Activated T-helper 17 cell treated with anti-CD3 and anti-CD28 coated beads, Interleukin-2, amount 50 U/mL, for 72 hours (primary cell): ENCODE results near the gene DFFA. TPM values are rescaled to one million over a fixed set of nuclear protein-coding genes. Genes with fewer than 3 reads are reported as not detected.
A peak's percentile ranks its signal among the peaks of the same experiment; 100 is the strongest.
"Not testable (repeated sequence)": the region's sequence is repeated elsewhere in the genome, so short reads cannot be mapped to it uniquely, and the experiment has no call there.

Experiments
- ATAC-seq: fragments of 150-1000 bp; cut with Tn5 transposase; replicated peaks from 2 replicates; pipeline ENCODE4 v1.10.0; 2021; ENCODE audit warnings: mild to moderate bottlenecking, moderate library complexity
- H3K27ac Mint-ChIP-seq: one replicate; pipeline ENCODE4 v1.8.0; 2022; ENCODE audit warnings: mixed read lengths
- H3K27me3 Mint-ChIP-seq: one replicate; pipeline ENCODE4 v1.8.0; 2022; ENCODE audit warnings: mixed read lengths
- H3K36me3 Mint-ChIP-seq: one replicate; pipeline ENCODE4 v1.8.0; 2022; ENCODE audit warnings: low read depth, mild to moderate bottlenecking, mixed read lengths
- H3K4me1 Mint-ChIP-seq: one replicate; pipeline ENCODE4 v1.8.0; 2022; ENCODE audit warnings: mixed read lengths
- H3K4me3 Mint-ChIP-seq: one replicate; pipeline ENCODE4 v1.8.0; 2022; ENCODE audit warnings: mild to moderate bottlenecking, mixed read lengths
- H3K9me3 Mint-ChIP-seq: one replicate; pipeline ENCODE4 v1.8.0; 2022; ENCODE audit warnings: mixed read lengths
- total RNA-seq, 2 donors: library from RNA; stranded (reverse); gene quantifications; one replicate each; pipeline ENCODE4 v1.2.3, GENCODE V29; 2022

DFFA gene
- total RNA-seq, 2 donors from 2014 or later: 27.4 to 54.5 TPM

DNA sequence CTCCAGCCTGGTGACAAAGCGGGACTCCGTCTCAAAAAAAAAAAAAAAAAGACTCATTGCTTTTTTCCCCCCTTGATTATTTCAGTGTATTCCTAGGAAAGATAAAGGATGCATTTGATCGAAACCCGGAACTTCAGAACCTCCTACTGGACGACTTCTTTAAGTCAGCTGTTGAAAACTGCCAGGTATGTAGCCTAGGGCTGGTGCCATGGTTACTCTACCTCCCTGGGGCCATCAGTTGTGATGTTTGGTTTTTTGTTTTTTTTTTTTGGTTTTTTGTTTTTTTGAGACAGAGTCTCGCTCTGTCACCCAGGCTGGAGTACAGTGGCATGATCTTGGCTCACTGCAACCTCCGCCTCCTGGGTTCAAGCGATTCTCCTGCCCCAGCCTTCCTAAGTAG is 53.6 kb downstream of the DFFA start:
- H3K9me3 Mint-ChIP-seq, H3K4me3 Mint-ChIP-seq, H3K27ac Mint-ChIP-seq, H3K27me3 Mint-ChIP-seq, H3K4me1 Mint-ChIP-seq, ATAC-seq: not testable (repeated sequence)
- peaks cover 74% of the 10 kb centered on the region for H3K36me3 Mint-ChIP-seq

DNA sequence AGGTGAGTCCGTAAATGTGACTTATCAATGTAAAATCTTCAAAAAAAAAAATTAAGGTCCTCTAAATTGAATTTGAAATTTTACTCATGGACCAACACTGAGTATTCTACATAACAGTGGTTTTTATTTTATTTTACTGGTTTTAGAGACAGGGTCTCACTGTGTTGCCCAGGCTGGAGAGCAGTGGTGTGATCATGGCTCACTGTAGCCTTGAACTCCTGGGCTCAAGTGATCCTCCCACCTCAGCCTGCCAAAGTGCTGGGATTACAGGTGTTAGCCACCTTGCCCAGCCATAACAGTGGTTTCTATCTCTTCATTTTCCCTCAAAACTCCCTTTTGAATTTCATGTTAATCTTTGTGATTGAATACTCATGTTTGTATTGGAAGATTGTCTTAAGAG is 56.4 kb downstream of the DFFA start:
- H3K36me3 Mint-ChIP-seq: peaks cover 97% of the 10 kb centered on the region
- H3K4me3 Mint-ChIP-seq, H3K27me3 Mint-ChIP-seq, H3K4me1 Mint-ChIP-seq, ATAC-seq, H3K9me3 Mint-ChIP-seq: not testable (repeated sequence)
- H3K27ac Mint-ChIP-seq: peak overlapping the region; percentile 66

DNA sequence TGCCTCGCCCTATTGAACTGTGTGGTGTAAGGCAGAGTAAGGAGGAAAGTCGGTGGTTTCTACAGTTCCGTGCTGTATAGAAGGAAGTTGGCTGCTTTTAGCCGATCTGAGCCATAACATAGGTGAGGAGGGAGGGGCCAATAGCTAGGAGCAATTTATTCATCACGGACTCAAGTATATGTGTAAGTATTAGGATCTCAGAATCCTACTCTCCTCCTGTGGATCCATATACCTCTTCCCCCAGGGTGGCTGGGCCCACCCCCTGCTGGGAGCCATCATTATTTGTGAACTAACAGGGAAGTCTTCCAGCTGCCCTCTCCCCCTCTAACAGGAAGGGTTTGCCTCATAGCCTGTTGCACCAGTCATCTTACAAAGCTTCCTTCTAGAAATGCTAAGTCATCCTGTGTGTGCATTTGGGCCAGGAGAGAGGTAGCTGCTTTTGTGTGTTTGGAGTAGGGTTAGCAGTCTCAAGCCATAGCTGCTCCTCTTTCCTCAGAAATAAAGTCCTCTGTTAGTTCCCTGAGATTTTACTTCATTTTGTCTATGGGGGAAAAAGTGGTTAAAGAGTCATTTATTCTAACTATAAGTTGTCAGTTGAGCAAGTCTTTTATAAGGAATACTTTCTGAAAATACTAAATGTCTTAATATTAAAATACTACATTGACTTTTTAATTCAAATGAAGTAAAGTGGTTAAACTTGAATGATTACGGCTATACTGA is 57.0 kb downstream of the DFFA start:
- H3K9me3 Mint-ChIP-seq: no peaks in the 10 kb centered on the region
- H3K36me3 Mint-ChIP-seq: peaks cover 93% of the 10 kb centered on the region
- H3K4me3 Mint-ChIP-seq: peak overlapping the region; percentile 7
- H3K4me1 Mint-ChIP-seq: peaks cover 6% of the 10 kb centered on the region
- H3K27ac Mint-ChIP-seq: peak overlapping the region; percentile 83
- peak; percentile 38 for ATAC-seq
- H3K27me3 Mint-ChIP-seq: no peaks in the 10 kb centered on the region

DNA sequence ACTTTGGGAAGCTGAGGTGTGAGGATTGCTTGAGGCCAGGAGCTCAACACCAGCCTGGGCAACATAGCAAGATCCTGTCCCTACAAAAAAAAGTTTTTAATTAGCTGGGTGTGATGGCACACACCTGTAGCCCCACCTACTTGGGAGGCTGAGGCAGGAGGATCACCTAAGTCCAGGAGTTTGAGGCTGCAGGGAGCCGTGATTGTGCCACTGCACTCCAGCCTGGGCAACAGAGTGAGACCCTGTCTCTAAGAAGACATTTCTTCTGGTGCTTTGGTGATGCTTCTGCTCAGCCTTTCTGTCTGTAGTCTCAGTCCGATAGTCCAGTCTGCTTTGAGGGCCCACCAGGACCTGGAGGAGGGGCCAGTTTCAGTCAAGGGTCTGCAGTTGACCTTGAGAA is 65.1 kb downstream of the DFFA start:
- no peak for ATAC-seq
- Mint-ChIP-seq H3K36me3 (peaks cover 85% of the 10 kb centered on the region), H3K9me3 (no peaks in the 10 kb centered on the region), H3K27me3 (no peaks in the 10 kb centered on the region), H3K4me3 (no peak overlapping the region), H3K27ac (no peak overlapping the region), H3K4me1 (no peaks in the 10 kb centered on the region)

Other genes starting within 250 kb of the DFFA start
- gene PGD, start 73.5 kb downstream of the DFFA start, total RNA-seq: 10 to 100 TPM; 24.8 to 86.0 TPM
- gene CENPS, start 42.1 kb downstream of the DFFA start, total RNA-seq: 10 to 100 TPM in 1 of 2 donors, 1 to 10 TPM in 1; 7.2 to 13.7 TPM
- under 1 TPM in 1 of 2 donors, not detected in 1; 0.24 TPM for gene CORT, start 22.5 kb downstream of the DFFA start, total RNA-seq
- 10 to 100 TPM; 18.4 to 21.7 TPM for gene PEX14, start 2.4 kb upstream of the DFFA start, total RNA-seq